Ascending aorta (tissue), 2 donors: ENCODE results near the gene MAGEB3. TPM values are rescaled to one million over a fixed set of nuclear protein-coding genes. Genes with fewer than 3 reads are reported as not detected.

Source experiments
- DNase-seq, 2 donors: peaks; one replicate each; pipeline ENCODE4 v3.0.0-alpha.2; 2019; ENCODE audit warnings: low spot score in 2 of 2
- H3K27ac ChIP-seq, 2 donors: fragments of 200-600 bp; sonication (generic); one replicate each; pipeline ENCODE4 v1.5.1; 2016 to 2017; ENCODE audit warnings: mild to moderate bottlenecking in 1 of 2
- H3K27me3 ChIP-seq: fragments of 200-600 bp; sonication (generic); one replicate; pipeline ENCODE4 v1.5.1; 2017
- H3K36me3 ChIP-seq, 2 donors: fragments of 200-600 bp; sonication (generic); one replicate each; pipeline ENCODE4 v1.5.1; 2016
- H3K4me1 ChIP-seq, 2 donors: fragments of 200-600 bp; sonication (generic); one replicate each; pipeline ENCODE4 v1.5.1; 2016 to 2017; ENCODE audit warnings: mild to moderate bottlenecking in 1 of 2
- H3K4me3 ChIP-seq, 2 donors: fragments of 200-600 bp; sonication (generic); one replicate each; pipeline ENCODE4 v1.5.1; 2016 to 2017; ENCODE audit warnings: mild to moderate bottlenecking in 1 of 2
- H3K9me3 ChIP-seq, 2 donors: fragments of 200-600 bp; sonication (generic); one replicate each; pipeline ENCODE4 v1.5.1; 2016
- intact Hi-C: fragments of 100-400 bp; cut with DNase I; formaldehyde crosslinking; loops from one replicate; pipeline ENCODE4 v1.15.1; 2023
- total RNA-seq: library from RNA; depleted of rRNA; stranded (reverse); fragments of >200 nt; gene quantifications from one replicate; pipeline ENCODE4 v1.1.0, GENCODE V29; 2016
- TF ChIP-seq, protein P1 (sequence below), 3 experiments: fragments of 200-600 bp in 2 of 3; fragments of 450-650 bp in 1 of 3; sonication (generic) in 2 of 3; IDR thresholded peaks; one replicate each; pipeline ENCODE4 v1.5.1; 2016 to 2019; ENCODE audit warnings: antibody characterized with exemption in 3 of 3, mild to moderate bottlenecking in 1 of 3, moderate library complexity in 1 of 3

The MAGEB3 gene
- total RNA-seq, 1 donor from 2014 or later, result not detected

DNA sequence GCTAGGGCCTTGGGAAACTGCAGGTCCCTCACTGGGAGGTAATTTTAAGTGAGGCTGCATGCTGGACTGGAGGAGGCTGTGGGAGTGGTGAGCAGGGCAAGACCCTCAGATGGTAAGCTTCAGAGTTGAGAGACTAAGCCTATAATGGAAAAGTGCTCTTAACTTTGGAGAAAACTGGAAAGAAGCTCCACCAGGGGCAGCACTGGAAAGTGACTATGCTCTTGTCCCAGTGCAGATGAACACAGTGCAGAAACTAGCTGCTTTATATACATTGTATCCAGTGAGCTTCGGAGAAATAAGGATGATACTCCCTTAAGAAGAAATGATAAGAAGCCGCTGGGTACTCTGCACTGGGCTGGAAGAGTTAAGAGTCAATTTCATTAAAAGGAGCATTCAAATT lies 18.3 kb upstream of the MAGEB3 start:
- H3K27ac ChIP-seq, result no peak overlapping the region
- H3K4me1 ChIP-seq, result no peaks in the 10 kb centered on the region
- H3K27me3 ChIP-seq, result no peaks in the 10 kb centered on the region
- intact Hi-C loops, result no loop called here
- TF ChIP-seq, protein P1, sequence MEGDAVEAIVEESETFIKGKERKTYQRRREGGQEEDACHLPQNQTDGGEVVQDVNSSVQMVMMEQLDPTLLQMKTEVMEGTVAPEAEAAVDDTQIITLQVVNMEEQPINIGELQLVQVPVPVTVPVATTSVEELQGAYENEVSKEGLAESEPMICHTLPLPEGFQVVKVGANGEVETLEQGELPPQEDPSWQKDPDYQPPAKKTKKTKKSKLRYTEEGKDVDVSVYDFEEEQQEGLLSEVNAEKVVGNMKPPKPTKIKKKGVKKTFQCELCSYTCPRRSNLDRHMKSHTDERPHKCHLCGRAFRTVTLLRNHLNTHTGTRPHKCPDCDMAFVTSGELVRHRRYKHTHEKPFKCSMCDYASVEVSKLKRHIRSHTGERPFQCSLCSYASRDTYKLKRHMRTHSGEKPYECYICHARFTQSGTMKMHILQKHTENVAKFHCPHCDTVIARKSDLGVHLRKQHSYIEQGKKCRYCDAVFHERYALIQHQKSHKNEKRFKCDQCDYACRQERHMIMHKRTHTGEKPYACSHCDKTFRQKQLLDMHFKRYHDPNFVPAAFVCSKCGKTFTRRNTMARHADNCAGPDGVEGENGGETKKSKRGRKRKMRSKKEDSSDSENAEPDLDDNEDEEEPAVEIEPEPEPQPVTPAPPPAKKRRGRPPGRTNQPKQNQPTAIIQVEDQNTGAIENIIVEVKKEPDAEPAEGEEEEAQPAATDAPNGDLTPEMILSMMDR (IDR thresholded peaks at IDR 0.05), result no peak
- DNase-seq, result no peak
- no peaks in the 10 kb centered on the region for H3K36me3 ChIP-seq
- no peaks in the 10 kb centered on the region for H3K9me3 ChIP-seq
- no peak overlapping the region for H3K4me3 ChIP-seq

DNA sequence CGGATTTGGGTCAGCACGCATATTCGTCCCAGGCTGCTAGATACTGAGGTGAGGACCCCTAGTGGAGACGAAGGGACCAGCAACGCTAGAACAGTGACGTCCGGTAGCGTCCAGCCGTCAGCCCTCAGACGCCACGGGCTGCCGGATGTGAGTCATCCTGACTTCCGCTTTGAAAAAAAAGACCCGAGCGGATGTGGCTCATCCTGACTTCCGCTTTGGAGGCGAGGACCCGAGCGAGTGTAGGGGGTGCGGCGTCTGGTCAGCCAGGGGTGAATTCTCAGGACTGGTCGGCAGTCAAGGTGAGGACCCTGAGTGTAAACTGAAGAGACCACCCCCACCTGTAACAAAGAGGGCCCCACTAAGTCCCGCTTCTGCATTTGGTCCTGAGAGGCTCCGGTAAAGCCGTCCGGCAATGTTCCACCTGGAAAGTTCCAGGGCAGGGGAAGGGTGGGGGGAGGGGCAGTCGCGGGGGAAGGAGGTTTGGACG lies 15.1 kb upstream of the MAGEB3 start, which contains the start of gene MAGEB2:
MAGEB2 (plus strand) TSS at position 207 of the 487 bp plus-strand sequence. CDS start 3,018 bp downstream, outside the sequence.
- Histone ChIP-seq H3K27ac (no peak within 1 kb of the TSS), H3K36me3 (no peaks in the 10 kb centered on the region), H3K27me3 (no peaks in the 10 kb centered on the region), H3K4me1 (no peaks in the 10 kb centered on the region), H3K4me3 (no peak within 1 kb of the TSS), H3K9me3 (no peaks in the 10 kb centered on the region)
- intact Hi-C loops, result no loop called here
- TF ChIP-seq, protein P1 (IDR thresholded peaks at IDR 0.05), result no peak
- no peak for DNase-seq

DNA sequence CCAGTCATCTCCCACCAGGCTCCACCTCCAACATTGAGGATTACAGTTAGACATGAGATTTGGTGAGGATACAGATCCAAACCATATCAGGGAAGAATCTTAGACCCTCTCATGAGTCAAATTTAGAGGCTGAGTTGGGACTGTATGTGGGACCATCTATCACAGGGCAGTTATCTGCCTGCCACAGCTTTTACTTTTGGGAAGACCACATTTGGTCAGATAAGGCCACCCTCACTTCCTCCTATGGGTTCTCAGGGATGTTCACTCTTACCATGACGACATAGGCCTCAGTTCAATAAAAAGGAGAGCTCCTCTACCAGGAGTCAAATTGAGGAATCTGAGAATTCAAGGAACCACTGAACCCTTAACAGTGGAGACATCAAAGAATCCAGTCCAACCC lies 13.0 kb upstream of the MAGEB3 start:
- TF ChIP-seq, protein P1 (IDR thresholded peaks at IDR 0.05), result no peak
- intact Hi-C loops, result no loop called here
- H3K4me3 ChIP-seq, result no peak overlapping the region
- H3K9me3 ChIP-seq, result no peaks in the 10 kb centered on the region
- H3K36me3 ChIP-seq, result no peaks in the 10 kb centered on the region
- H3K4me1 ChIP-seq, result no peaks in the 10 kb centered on the region
- no peak overlapping the region for H3K27ac ChIP-seq
- no peak for DNase-seq
- no peaks in the 10 kb centered on the region for H3K27me3 ChIP-seq

DNA sequence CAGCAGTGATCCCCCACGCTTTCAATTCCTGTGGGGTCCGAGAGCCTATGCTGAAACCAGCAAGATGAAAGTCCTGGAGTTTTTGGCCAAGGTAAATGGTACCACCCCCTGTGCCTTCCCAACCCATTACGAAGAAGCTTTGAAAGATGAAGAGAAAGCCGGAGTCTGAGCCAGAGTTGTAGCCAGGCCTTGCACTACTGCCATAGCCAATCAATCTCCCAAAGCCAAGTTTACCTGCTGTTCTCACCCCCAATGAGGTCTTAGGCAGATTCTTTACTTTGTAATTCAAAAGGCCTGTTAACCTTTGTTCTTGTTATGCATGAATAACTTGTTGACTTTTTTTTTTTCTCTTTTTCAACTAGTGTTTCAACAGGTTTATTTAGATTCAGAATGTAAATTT lies 11.1 kb upstream of the MAGEB3 start:
- no peak for DNase-seq
- intact Hi-C loops, result no loop called here

DNA sequence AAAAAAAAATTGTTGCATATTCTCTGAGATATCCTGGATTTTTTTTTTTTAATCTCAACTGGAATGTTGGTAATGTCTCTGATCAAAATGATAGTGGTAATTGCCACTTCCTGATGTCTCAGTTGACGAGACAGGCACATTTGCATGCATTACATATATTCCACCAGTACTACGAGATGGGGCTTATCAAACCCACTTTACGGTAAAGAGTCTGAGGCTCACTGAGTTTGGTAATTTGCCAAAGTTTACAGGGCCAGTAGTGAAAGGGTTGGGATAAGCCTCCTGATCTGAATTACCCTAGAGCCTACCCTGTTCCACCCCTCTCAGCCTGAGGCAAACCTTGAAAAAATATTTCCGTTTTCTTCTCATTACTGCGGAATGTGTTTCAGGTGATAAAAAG lies 9.8 kb upstream of the MAGEB3 start:
- Histone ChIP-seq H3K36me3 (no peaks in the 10 kb centered on the region), H3K9me3 (no peaks in the 10 kb centered on the region), H3K4me3 (no peak overlapping the region), H3K27ac (no peak overlapping the region), H3K4me1 (no peaks in the 10 kb centered on the region), H3K27me3 (no peaks in the 10 kb centered on the region)
- TF ChIP-seq, protein P1 (IDR thresholded peaks at IDR 0.05), result no peak
- intact Hi-C loops, result no loop called here
- no peak for DNase-seq

More for the DNA sequence above, 11.1 kb upstream of the MAGEB3 start:
- no peaks in the 10 kb centered on the region for H3K4me1 ChIP-seq
- no peaks in the 10 kb centered on the region for H3K27me3 ChIP-seq
- TF ChIP-seq, protein P1 (IDR thresholded peaks at IDR 0.05), result no peak
- no peak overlapping the region for H3K4me3 ChIP-seq
- H3K9me3 ChIP-seq, result no peaks in the 10 kb centered on the region
- no peak overlapping the region for H3K27ac ChIP-seq
- no peaks in the 10 kb centered on the region for H3K36me3 ChIP-seq

DNA sequence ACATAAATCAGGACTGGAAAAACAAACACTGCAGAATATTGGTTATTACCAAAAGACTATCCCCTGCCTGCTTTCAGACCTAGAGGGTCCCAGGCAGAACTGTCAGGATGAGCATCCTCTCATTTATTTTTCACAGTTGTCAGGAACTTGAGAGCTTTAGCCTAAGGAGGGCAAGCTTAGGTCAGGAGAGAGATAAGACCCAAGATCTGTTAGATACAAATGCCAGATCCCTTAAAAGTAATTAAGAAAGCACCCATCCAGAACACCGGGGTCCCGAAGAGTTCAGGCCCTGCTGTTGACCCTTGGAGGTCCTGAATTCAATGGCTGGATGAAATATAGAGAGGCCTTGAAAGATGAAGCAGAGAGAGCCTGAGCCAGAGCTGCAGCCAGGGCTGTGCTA lies 5.9 kb upstream of the MAGEB3 start:
- Histone ChIP-seq H3K27ac (no peak overlapping the region), H3K36me3 (no peaks in the 10 kb centered on the region), H3K4me3 (no peak overlapping the region), H3K27me3 (no peaks in the 10 kb centered on the region), H3K9me3 (no peaks in the 10 kb centered on the region), H3K4me1 (no peaks in the 10 kb centered on the region)
- DNase-seq, result no peak
- intact Hi-C loops, result no loop called here
- TF ChIP-seq, protein P1 (IDR thresholded peaks at IDR 0.05), result no peak
